Stimulated activated CD8-positive, alpha-beta memory T cell treated with anti-CD3 and anti-CD28 coated beads, Interleukin-7, amount 100 ng/mL, for 24 hours (primary cell): Measurements from ENCODE around the gene TRPV6.

Experiments used
- DNase-seq: peaks from one replicate; pipeline ENCODE4 v3.0.0-alpha.2; 2020; ENCODE audit warnings: low read depth

TRPV6 gene

DNA sequence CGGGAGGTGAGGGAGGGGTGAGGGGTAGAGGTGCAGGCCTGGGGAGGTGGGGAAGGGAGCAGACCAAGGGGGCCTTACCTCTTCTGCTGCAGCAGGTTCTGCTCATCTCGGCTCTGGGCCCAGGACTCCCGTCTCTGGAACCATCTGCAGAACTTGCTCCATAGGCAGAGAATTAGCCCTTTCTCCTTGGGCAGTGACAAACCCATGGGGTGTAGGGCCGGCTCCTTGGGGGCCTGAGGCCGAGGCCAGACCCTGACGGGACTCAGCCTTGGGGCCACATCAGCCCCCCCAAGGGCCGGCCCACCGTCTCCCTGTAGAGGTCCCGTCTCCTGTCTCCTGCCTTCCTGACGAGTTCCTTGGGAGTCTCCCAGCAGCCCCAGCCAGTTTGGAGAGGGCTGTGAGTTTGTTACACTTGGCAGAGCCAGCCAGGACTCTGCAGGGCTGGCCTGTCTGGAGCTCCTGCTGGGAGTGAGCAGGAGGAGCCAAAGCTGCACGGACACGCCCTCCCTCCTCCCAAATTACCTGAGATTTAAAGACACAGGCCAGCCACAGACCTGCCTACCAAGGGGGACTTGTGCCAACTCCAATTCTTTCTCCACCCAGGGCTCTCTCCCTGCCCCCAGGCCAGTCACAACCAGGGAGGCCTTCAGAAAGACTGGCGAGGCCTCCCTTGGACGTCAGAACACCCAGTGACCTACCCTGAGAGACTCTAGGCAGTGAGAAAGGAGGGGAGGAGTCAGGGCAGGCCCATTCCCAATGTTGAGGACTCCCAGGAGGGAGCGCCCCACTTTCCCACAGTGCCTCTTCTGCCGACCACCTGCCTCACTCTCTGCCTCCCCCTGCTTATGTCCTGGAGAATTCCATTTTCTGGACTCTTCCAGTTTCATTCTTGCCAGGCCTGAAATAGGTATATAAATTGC, at the start of gene TRPV6:
Gene TRPV6 (minus strand): TSS at position 435 of the 920 bp plus-strand sequence.
- DNase-seq = no peak

- DNase-seq = no peak
Observed at GRCh38 chr7:142934056-142934455, 48.5 kb upstream of the TRPV6 start.

GRCh38 chr7:142933624-142934023, 48.1 kb upstream of the TRPV6 start, which contains the start of gene TRPV5:
Gene TRPV5, minus strand, starts transcription at chr7:142933746. Its CDS starts 287 bp downstream, at chr7:142933459.
- DNase-seq = no peak

GRCh38 chr7:142933092-142933475, 47.5 kb upstream of the TRPV6 start:
- DNase-seq = no peak

- DNase-seq = no peak
Observed at GRCh38 chr7:142932386-142933091, 47.0 kb upstream of the TRPV6 start.

GRCh38 chr7:142930126-142930730, 44.7 kb upstream of the TRPV6 start:
- DNase-seq = no peak

- no peak for DNase-seq
Observed at GRCh38 chr7:142927949-142928348, 42.4 kb upstream of the TRPV6 start.

DNA sequence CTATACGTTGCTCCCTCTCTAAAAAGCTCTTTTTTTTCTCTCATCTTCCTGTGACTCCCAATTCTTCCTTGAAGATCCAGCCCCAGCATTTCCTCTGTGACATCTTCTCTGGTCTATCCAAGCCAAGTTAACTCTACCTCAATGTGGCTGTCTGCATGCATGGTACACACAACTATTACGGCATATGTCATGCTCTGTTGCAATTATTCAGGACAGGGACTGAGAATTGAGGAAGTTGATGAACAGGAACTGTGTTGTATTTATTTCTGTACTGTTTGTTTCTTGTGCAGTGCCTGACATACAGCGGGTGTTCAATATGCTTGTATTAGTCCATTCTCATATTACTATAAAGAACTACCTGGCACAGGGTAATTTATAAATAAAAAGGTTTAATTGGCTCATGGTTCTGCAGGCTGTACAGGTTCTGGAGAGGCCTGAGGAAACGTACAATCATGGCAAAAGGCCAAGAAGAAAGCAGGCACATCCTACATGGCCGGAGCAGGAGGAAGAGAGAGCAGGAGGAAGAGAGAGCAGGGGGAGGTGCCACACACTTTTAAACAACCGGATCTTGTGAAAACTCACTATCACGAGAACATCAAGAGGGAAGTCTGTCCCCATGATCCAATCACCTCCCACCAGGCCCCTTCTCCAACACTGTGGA, 41.7 kb upstream of the TRPV6 start:
- DNase-seq = no peak

DNA sequence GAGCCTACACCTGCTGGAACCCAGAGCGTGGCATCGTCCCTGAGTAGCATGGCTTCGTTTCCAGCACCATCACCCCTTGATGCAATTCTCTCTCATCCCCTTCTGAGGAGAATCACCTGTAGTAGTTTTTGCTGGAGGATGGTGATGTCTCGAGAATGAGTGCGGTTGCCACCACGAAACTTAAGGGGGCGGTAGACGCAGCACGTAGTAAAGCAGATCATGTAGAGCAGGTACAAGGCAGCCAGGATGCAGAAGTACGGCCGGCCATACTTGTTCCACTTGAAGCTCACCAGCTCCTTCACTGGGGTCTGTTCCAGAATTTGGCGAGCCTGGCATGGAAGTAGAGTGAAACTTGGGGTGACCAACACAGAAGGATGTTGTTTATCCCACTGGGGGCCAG, 39.9 kb upstream of the TRPV6 start:
- DNase-seq = no peak

- no peak for DNase-seq
Observed at GRCh38 chr7:142923391-142923790, 37.8 kb upstream of the TRPV6 start.

DNA sequence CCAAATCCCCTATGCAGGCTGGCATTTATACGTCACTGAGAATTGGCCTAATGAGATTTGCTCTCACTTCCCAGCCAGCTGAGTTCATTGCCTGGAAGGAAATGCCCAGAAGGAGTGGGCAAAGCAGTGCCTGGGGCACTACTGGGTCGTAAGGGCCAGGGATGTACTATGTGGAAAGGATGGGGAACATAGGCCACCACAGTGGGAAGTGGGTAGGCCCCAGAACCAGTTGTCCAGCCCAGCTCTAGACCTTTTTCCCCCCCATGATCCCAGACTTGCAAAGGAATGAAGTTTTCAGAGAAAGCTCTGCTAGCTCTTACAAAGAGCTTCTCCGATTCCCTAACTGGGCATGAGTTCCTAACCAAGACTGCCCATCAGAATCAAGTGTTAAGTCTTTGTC, 34.1 kb upstream of the TRPV6 start:
- no peak for DNase-seq

DNA sequence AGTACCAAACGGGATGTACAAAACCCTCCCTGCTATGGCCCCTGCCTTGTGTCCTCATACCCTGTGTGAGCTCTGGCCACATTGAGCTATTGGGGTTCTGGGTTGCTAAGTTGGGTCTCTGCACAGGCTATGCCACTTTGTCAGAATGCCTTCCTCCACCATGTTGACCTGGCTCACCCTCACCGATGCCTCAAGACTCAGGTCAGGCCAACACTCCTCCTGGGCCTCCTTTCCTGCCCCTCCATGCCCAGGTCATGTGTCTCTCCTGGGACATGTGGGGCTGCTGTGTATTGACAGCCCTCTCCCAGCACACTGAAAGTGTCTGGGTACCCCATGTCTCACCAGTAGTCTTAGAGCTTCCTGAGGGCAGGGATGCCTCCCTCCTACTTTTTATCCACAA, 33.4 kb upstream of the TRPV6 start:
- no peak for DNase-seq

GRCh38 chr7:142917447-142917846, 31.9 kb upstream of the TRPV6 start:
- no peak for DNase-seq

GRCh38 chr7:142916508-142916907, 31.0 kb upstream of the TRPV6 start:
- no peak for DNase-seq

DNA sequence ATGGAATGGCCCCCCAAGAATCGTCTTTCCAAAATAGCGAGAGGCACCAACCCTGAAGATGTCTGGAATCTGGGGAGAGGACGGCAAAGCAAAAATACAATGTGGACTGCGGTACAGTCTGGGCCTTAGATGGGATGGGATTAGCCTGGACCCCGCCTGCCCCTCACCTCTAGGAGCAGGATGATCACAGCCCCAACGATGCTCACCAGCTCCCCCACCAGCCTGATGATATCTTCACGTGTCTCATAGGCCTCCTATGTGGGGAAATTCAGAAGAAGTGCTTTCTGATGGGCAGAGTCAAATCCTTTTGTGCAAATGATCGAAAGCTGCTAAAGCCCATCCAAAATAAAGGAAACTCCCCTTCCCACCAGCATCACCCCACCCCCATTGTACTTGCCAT, 29.8 kb upstream of the TRPV6 start:
- DNase-seq = no peak

DNA sequence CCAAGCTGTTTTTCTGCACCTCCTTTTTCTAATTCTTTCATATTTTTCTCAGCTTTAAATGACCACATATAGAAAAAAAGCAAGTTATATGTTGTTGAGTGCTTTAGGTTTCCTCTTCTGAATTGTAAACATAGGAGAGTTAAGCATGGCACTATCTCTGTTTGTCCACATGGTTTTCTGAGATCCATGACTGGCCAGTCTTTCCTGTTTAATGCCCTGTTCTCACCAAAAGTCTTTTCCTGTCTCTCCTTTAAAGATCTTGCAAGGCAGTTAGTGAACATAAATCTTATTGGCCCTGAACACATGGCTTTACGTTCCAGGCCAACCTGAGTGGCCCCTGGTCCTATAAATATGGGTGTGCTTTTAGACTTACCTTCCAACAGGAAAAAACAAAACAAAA, 28.6 kb upstream of the TRPV6 start:
- no peak for DNase-seq

GRCh38 chr7:142913566-142913965, 28.0 kb upstream of the TRPV6 start:
- no peak for DNase-seq

DNA sequence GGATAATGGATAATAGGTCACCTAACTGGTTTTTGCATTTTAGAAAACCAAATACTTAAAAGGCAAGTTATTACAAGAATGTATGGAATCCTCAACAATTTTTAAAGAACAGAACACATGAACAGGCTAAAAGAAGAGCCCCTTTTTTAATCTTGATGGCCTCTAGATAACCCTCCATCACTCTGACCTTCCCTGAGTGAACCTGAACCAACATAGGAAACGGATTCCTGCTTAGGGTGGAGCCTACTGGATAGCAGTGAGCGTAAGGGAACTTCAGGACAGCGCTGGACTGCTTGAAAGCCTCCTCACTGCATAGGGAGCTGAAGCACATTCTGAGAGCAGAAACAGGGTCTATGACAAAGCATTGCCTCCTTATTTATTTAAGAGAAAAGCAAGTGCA, 27.5 kb upstream of the TRPV6 start:
- DNase-seq = no peak

DNA sequence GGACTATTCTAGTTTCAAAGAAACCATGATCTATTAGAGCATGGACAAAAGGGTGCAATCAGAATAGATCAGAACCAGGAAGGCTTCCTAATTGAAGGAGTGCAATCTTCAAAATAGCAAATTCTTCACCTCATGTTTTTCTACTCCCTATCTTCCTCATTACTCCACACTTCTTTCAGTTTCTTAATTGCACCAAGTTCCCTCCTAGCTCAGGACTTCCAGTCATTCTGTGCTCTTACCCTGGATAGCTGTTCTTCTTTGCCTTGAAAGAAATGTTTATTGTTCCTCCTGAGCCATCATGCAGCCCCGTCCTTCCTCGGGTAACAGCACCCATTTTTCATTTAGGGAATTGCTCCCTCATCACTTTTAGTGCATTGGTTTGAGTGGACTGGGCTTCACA, 24.9 kb upstream of the TRPV6 start:
- no peak for DNase-seq

GRCh38 chr7:142910031-142910433, 24.5 kb upstream of the TRPV6 start:
- no peak for DNase-seq

GRCh38 chr7:142908921-142909890, 23.7 kb upstream of the TRPV6 start:
- DNase-seq = no peak
